Suprapubic skin (tissue), 3 donors: ENCODE measurements around the gene CFAP52.

Experiments used
- CTCF ChIP-seq, 2 donors: fragments of 200-600 bp in 1 of 2; fragments of 450-650 bp in 1 of 2; sonication (generic) in 1 of 2; IDR thresholded peaks; one replicate each; pipeline ENCODE4 v1.5.1; 2016 to 2019; ENCODE audit warnings: antibody characterized with exemption in 2 of 2, mild to moderate bottlenecking in 1 of 2, moderate library complexity in 1 of 2
- POLR2A ChIP-seq, 2 donors: fragments of 450-650 bp; IDR thresholded peaks; one replicate each; pipeline ENCODE4 v1.6.1; 2017; ENCODE audit warnings: antibody characterized with exemption in 2 of 2, mild to moderate bottlenecking in 2 of 2, moderate library complexity in 2 of 2

GRCh38 chr17:9544221-9544620 is 32.2 kb upstream of the CFAP52 start:
- TF ChIP-seq CTCF (IDR thresholded peaks at IDR 0.05) (no peak), POLR2A (IDR thresholded peaks at IDR 0.05) (no peak)
